HEK293 (cell line): Measurements from ENCODE around the gene PIK3AP1.

Source experiments
- CTCF ChIA-PET: fragments of 350-600 bp; formaldehyde crosslinking; extraction: SDS; loops from one replicate; lab custom pipeline; 2021; ENCODE audit warnings: antibody characterized with exemption; lab: Yijun Ruan, JAX
- POLR2A ChIA-PET: fragments of 300-600 bp; formaldehyde crosslinking; extraction: SDS; loops from one replicate; lab custom pipeline; 2020; ENCODE audit warnings: antibody characterized with exemption, inconsistent platforms; lab: Yijun Ruan, JAX
- H3K27ac ChIP-seq: fragments of 200-500 bp; sonication (Bioruptor generic); 2 replicates; pipeline ENCODE4 v1.5.1; 2014; ENCODE audit warnings: low read depth, low read length, control low read depth, inconsistent platforms; ENCODE audit errors: extremely low read depth
- H3K36me3 ChIP-seq, 2 experiments: fragments of 200-500 bp in 1 of 2; sonication (Bioruptor generic) in 1 of 2; 1 replicate in 1 of 2; 2 replicates in 1 of 2; pipeline ENCODE4 v1.5.1; 2014 to 2017; ENCODE audit warnings: inconsistent platforms in 2 of 2, low read length in 2 of 2; ENCODE audit not compliant: control insufficient read depth in 2 of 2, insufficient read depth in 1 of 2
- H3K4me1 ChIP-seq: fragments of 200-500 bp; sonication (Bioruptor generic); 2 replicates; pipeline ENCODE4 v1.5.1; 2014; ENCODE audit warnings: mild to moderate bottlenecking, low read length, inconsistent platforms; ENCODE audit not compliant: control insufficient read depth, insufficient read depth
- H3K4me3 ChIP-seq: 2 replicates; pipeline ENCODE4 v1.5.1; 2011; ENCODE audit warnings: low read depth, mild to moderate bottlenecking, control low read depth, low read length, moderate library complexity
- H3K9me3 ChIP-seq: fragments of 200-500 bp; sonication (Bioruptor generic); 2 replicates; pipeline ENCODE4 v1.5.1; 2014; ENCODE audit warnings: low read depth, low read length, inconsistent platforms; ENCODE audit not compliant: control insufficient read depth, insufficient read depth
- EGR2 ChIP-seq: fragments of 450-650 bp; formaldehyde crosslinking; IDR thresholded peaks from 2 replicates; pipeline ENCODE4 v1.5.1; 2016; ENCODE audit warnings: low read depth, missing biosample characterization, missing genetic modification characterization
- GLIS2 ChIP-seq: fragments of 450-650 bp; formaldehyde crosslinking; IDR thresholded peaks from 2 replicates; pipeline ENCODE4 v1.5.1; 2016; ENCODE audit warnings: missing biosample characterization, missing genetic modification characterization
- OVOL3 ChIP-seq: fragments of 450-650 bp; formaldehyde crosslinking; IDR thresholded peaks from 2 replicates; pipeline ENCODE4 v1.5.1; 2016; ENCODE audit warnings: missing biosample characterization, missing genetic modification characterization
- PRDM1 ChIP-seq: fragments of 450-650 bp; formaldehyde crosslinking; IDR thresholded peaks from 2 replicates; pipeline ENCODE4; 2016; ENCODE audit warnings: missing biosample characterization, missing genetic modification characterization
- RBAK ChIP-seq: fragments of 450-650 bp; formaldehyde crosslinking; IDR thresholded peaks from 2 replicates; pipeline ENCODE4 v1.5.1; 2016; ENCODE audit warnings: missing biosample characterization, missing genetic modification characterization
- ZFHX2 ChIP-seq: fragments of 450-650 bp; formaldehyde crosslinking; conservative IDR thresholded peaks from 2 replicates; pipeline ENCODE4 v1.5.1; 2016; ENCODE audit warnings: missing biosample characterization, missing genetic modification characterization
- ZNF146 ChIP-seq: fragments of 450-650 bp; formaldehyde crosslinking; IDR thresholded peaks from 2 replicates; pipeline ENCODE4 v1.5.1; 2016; ENCODE audit warnings: missing biosample characterization, missing genetic modification characterization
- ZNF169 ChIP-seq: fragments of 450-650 bp; formaldehyde crosslinking; IDR thresholded peaks from 2 replicates; pipeline ENCODE4 v1.5.1; 2016; ENCODE audit warnings: missing biosample characterization, missing genetic modification characterization
- ZNF221 ChIP-seq: fragments of 450-650 bp; formaldehyde crosslinking; IDR thresholded peaks from 2 replicates; pipeline ENCODE4 v1.5.1; 2017; ENCODE audit warnings: missing biosample characterization, missing genetic modification characterization, borderline replicate concordance
- ZNF341 ChIP-seq: fragments of 450-650 bp; formaldehyde crosslinking; IDR thresholded peaks from 2 replicates; pipeline ENCODE4; 2016; ENCODE audit warnings: low read depth, missing biosample characterization, missing genetic modification characterization
- ZNF350 ChIP-seq: fragments of 450-650 bp; formaldehyde crosslinking; IDR thresholded peaks from 2 replicates; pipeline ENCODE4 v1.5.0; 2017; ENCODE audit warnings: missing biosample characterization, mild to moderate bottlenecking, missing genetic modification characterization
- ZNF544 ChIP-seq: fragments of 450-650 bp; formaldehyde crosslinking; IDR thresholded peaks from 2 replicates; pipeline ENCODE4 v1.5.0; 2017; ENCODE audit warnings: missing biosample characterization, missing genetic modification characterization
- ZNF677 ChIP-seq: fragments of 450-650 bp; IDR thresholded peaks from 2 replicates; pipeline ENCODE4 v1.5.0; 2018; ENCODE audit warnings: missing biosample characterization, mild to moderate bottlenecking, missing genetic modification characterization, moderate library complexity
- TF ChIP-seq, protein P1 (sequence below): fragments of 450-650 bp; formaldehyde crosslinking; IDR thresholded peaks from 2 replicates; pipeline ENCODE4 v1.5.1; 2016; ENCODE audit warnings: missing biosample characterization, missing genetic modification characterization
- TF ChIP-seq, protein P2 (sequence below): fragments of 450-650 bp; formaldehyde crosslinking; IDR thresholded peaks from 2 replicates; pipeline ENCODE4 v1.5.1; 2016; ENCODE audit warnings: missing biosample characterization, missing genetic modification characterization, borderline replicate concordance

PIK3AP1 gene

DNA sequence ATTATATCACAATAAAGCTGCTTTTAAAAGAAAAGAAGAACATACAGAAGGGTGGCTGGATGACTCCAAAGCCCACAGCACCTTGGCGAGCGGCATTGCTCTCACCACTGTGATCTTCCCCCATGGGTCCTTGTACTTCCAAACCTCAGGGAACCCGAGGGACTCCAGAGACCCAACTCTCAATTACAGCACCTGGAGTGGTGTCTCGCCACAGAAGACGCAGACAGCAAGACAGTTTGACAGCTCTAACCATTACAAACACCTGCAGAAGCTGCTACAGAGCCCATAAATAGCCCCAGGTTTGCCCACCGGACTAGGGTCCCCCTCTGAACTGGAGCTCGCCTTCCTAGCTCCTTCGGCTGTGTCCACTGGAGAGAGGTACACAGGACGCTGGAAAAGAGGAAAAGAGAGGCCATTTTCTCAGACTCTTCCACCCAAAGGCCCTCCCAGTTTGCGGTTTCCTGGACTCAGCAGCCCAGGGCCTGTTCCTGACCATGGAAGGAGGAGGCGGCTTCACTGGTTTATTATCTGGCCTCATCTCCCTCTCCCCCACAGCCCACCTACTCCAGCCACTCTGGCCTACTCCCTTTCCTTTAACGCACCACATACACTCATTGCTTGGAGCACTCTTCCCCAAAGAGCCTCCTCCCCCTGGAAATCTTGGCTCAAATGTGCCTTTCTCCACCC lies 1.9 kb downstream of the PIK3AP1 start:
- no peaks in the 10 kb centered on the region for H3K9me3 ChIP-seq
- CTCF ChIA-PET, result interaction anchor here (0.5 to 1.4 kb wide), 3 partner anchors 46 to 183 kb away, joined by 3 to 7 read pairs (median 3); no protein-coding TSS in a partner anchor
- TF ChIP-seq ZNF341 (tag by site-specific recombination) (peak; percentile 44; the same call in 1 of the 2 replicates), OVOL3 (tag by site-specific recombination) (no peak), ZFHX2 (tag by site-specific recombination) (peak; percentile 90), RBAK (no peak), ZNF221 (tag by site-specific recombination) (no peak), ZNF146 (tag by site-specific recombination) (no peak), ZNF350 (tag by site-specific recombination) (no peak), EGR2 (peak; percentile 91)
- POLR2A ChIA-PET, result interaction anchor here (0.5 kb wide), 1 partner anchor 107 kb away, joined by 5 read pairs; no protein-coding TSS in a partner anchor
- no peak overlapping the region for H3K4me3 ChIP-seq
- no peaks in the 10 kb centered on the region for H3K36me3 ChIP-seq
- no peak overlapping the region for H3K27ac ChIP-seq
- 0 out of 2 replicates have a peak, but pooled peaks cover 3% of the 10 kb centered on the region for H3K4me1 ChIP-seq

DNA sequence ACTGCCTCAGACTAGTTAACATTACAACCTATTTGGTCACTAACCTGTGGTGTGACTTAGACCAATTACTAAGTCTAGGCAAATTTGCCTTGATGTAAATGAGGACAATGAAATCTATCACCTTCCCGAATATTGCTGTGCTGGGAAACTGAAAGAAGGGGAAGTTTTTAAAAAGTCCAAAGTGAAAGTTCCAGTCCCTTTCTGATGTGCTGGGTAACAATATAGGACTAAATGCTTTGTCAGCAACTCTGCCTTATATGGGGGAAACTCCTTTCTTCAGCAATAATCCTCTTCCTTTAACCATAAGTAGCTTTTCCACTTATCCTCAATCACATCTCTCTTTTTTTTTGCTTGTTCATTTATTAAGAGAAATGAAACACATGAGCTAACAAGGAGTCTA lies 3.9 kb downstream of the PIK3AP1 start:
- ChIA-PET CTCF (interaction anchor here (0.7 kb wide), 1 partner anchor 22 kb away, joined by 3 read pairs; no protein-coding TSS in a partner anchor), POLR2A (interaction anchor here (0.7 kb wide), 1 partner anchor 68 kb away, joined by 5 read pairs; no protein-coding TSS in a partner anchor)
- Histone ChIP-seq H3K4me3 (no peak overlapping the region), H3K4me1 (0 out of 2 replicates have a peak, but pooled peaks cover 3% of the 10 kb centered on the region), H3K27ac (no peak overlapping the region), H3K36me3 (no peaks in the 10 kb centered on the region), H3K9me3 (no peaks in the 10 kb centered on the region)
- no peak for TF ChIP-seq ZFHX2 (tag by site-specific recombination)
- TF ChIP-seq ZNF677 (tag by site-specific recombination), result no peak
- TF ChIP-seq, protein P1, sequence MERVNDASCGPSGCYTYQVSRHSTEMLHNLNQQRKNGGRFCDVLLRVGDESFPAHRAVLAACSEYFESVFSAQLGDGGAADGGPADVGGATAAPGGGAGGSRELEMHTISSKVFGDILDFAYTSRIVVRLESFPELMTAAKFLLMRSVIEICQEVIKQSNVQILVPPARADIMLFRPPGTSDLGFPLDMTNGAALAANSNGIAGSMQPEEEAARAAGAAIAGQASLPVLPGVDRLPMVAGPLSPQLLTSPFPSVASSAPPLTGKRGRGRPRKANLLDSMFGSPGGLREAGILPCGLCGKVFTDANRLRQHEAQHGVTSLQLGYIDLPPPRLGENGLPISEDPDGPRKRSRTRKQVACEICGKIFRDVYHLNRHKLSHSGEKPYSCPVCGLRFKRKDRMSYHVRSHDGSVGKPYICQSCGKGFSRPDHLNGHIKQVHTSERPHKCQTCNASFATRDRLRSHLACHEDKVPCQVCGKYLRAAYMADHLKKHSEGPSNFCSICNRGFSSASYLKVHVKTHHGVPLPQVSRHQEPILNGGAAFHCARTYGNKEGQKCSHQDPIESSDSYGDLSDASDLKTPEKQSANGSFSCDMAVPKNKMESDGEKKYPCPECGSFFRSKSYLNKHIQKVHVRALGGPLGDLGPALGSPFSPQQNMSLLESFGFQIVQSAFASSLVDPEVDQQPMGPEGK (tag by site-specific recombination), result no peak
- TF ChIP-seq PRDM1, result peak; percentile 62
- no peak for TF ChIP-seq GLIS2 (tag by site-specific recombination)
- no peak for TF ChIP-seq ZNF169
- TF ChIP-seq ZNF544 (tag by site-specific recombination), result no peak
- TF ChIP-seq, protein P2, sequence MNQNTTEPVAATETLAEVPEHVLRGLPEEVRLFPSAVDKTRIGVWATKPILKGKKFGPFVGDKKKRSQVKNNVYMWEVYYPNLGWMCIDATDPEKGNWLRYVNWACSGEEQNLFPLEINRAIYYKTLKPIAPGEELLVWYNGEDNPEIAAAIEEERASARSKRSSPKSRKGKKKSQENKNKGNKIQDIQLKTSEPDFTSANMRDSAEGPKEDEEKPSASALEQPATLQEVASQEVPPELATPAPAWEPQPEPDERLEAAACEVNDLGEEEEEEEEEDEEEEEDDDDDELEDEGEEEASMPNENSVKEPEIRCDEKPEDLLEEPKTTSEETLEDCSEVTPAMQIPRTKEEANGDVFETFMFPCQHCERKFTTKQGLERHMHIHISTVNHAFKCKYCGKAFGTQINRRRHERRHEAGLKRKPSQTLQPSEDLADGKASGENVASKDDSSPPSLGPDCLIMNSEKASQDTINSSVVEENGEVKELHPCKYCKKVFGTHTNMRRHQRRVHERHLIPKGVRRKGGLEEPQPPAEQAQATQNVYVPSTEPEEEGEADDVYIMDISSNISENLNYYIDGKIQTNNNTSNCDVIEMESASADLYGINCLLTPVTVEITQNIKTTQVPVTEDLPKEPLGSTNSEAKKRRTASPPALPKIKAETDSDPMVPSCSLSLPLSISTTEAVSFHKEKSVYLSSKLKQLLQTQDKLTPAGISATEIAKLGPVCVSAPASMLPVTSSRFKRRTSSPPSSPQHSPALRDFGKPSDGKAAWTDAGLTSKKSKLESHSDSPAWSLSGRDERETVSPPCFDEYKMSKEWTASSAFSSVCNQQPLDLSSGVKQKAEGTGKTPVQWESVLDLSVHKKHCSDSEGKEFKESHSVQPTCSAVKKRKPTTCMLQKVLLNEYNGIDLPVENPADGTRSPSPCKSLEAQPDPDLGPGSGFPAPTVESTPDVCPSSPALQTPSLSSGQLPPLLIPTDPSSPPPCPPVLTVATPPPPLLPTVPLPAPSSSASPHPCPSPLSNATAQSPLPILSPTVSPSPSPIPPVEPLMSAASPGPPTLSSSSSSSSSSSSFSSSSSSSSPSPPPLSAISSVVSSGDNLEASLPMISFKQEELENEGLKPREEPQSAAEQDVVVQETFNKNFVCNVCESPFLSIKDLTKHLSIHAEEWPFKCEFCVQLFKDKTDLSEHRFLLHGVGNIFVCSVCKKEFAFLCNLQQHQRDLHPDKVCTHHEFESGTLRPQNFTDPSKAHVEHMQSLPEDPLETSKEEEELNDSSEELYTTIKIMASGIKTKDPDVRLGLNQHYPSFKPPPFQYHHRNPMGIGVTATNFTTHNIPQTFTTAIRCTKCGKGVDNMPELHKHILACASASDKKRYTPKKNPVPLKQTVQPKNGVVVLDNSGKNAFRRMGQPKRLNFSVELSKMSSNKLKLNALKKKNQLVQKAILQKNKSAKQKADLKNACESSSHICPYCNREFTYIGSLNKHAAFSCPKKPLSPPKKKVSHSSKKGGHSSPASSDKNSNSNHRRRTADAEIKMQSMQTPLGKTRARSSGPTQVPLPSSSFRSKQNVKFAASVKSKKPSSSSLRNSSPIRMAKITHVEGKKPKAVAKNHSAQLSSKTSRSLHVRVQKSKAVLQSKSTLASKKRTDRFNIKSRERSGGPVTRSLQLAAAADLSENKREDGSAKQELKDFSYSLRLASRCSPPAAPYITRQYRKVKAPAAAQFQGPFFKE, result no peak
